Neural cell (in vitro differentiated cells): ENCODE measurements around the gene F12.

Experiments
- EP300 ChIP-seq: fragments of 450-650 bp; conservative IDR thresholded peaks from 2 replicates; pipeline ENCODE4 v1.6.1; 2014; ENCODE audit warnings: antibody characterized with exemption, mild to moderate bottlenecking, moderate library complexity; ENCODE audit not compliant: poor library complexity, severe bottlenecking
- EZH2 ChIP-seq: fragments of 200-600, 300-800 bp; shearing (Covaris generic), sonication (generic); IDR thresholded peaks from 2 replicates; pipeline ENCODE4 v1.6.1; 2014; ENCODE audit warnings: antibody characterized with exemption, low read length, borderline replicate concordance, mild to moderate bottlenecking; ENCODE audit not compliant: insufficient read depth, poor library complexity, severe bottlenecking
- MXI1 ChIP-seq: fragments of 450-650 bp; conservative IDR thresholded peaks from 2 replicates; pipeline ENCODE4 v1.6.1; 2014; ENCODE audit warnings: antibody characterized with exemption, mild to moderate bottlenecking; ENCODE audit not compliant: poor library complexity, severe bottlenecking
- POLR2AphosphoS5 ChIP-seq: IDR thresholded peaks from 2 replicates; pipeline ENCODE4 v1.6.1; 2012
- RAD21 ChIP-seq: fragments of 450-650 bp; conservative IDR thresholded peaks from 2 replicates; pipeline ENCODE4 v1.6.1; 2014; ENCODE audit warnings: antibody characterized with exemption, mild to moderate bottlenecking, moderate library complexity
- SMC3 ChIP-seq: fragments of 450-650 bp; conservative IDR thresholded peaks from 2 replicates; pipeline ENCODE4 v1.6.1; 2014; ENCODE audit warnings: antibody characterized with exemption, mild to moderate bottlenecking, moderate library complexity; ENCODE audit not compliant: poor library complexity
- TAF1 ChIP-seq: IDR thresholded peaks from 2 replicates; pipeline ENCODE4 v1.6.1; 2012; ENCODE audit warnings: low read depth
- TF ChIP-seq, protein P1 (sequence below): fragments of 450-650 bp; IDR thresholded peaks from 2 replicates; pipeline ENCODE4 v1.5.1; 2014; ENCODE audit warnings: antibody characterized with exemption, mild to moderate bottlenecking, moderate library complexity; ENCODE audit not compliant: poor library complexity, severe bottlenecking
- TF ChIP-seq, protein P2 (sequence below): IDR thresholded peaks from 2 replicates; pipeline ENCODE4 v1.6.1; 2012; ENCODE audit warnings: borderline replicate concordance

DNA sequence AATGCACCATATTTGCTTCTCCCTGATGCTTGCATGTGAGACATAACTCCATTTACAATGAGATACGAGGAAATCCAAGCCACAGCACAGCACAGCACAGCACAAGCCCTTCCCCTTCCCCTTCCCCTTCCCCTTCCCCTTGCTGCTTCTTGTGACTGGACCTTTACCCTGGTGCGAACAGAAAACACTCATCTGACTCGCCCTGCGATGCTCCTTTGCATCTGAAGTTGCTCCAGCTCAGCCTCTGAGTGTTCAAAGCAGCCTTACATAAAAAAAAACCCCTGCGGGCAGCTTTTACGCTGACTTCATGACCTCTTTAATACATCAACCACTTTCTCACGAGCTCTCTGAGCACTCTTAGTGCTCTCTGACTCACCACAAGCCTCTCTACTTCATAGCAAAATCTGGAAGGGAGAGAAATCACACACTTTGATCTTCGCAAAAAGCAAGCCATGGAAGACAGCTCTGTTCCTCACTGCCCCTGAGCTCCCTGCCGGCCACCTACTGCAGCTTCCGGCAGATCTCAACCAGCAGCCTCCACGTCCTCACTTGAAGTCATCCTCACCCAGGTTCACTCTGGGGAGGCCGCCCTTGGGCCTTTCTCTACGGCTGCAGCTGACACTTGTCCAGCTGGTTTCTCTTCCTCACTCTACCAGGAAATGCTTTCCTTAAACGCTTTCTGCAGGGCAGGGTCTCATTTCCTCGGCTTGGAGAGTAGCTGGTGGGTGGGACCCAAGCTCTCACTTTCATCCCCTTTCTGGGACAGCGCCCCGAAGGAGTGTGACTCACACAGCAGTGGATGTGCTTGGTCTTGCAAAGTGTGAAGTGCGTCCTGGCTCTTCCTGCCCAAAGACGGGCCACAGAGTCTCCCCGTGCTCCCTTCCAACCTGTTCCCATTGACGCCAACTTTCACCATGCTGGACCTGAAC lies 19.9 kb downstream of the F12 start:
- TF ChIP-seq TAF1 = no peak
- TF ChIP-seq, protein P1, sequence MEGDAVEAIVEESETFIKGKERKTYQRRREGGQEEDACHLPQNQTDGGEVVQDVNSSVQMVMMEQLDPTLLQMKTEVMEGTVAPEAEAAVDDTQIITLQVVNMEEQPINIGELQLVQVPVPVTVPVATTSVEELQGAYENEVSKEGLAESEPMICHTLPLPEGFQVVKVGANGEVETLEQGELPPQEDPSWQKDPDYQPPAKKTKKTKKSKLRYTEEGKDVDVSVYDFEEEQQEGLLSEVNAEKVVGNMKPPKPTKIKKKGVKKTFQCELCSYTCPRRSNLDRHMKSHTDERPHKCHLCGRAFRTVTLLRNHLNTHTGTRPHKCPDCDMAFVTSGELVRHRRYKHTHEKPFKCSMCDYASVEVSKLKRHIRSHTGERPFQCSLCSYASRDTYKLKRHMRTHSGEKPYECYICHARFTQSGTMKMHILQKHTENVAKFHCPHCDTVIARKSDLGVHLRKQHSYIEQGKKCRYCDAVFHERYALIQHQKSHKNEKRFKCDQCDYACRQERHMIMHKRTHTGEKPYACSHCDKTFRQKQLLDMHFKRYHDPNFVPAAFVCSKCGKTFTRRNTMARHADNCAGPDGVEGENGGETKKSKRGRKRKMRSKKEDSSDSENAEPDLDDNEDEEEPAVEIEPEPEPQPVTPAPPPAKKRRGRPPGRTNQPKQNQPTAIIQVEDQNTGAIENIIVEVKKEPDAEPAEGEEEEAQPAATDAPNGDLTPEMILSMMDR = no peak
- no peak for TF ChIP-seq EP300
- TF ChIP-seq EZH2 = no peak
- TF ChIP-seq POLR2AphosphoS5 = no peak
- no peak for TF ChIP-seq MXI1
- TF ChIP-seq RAD21 = no peak
- TF ChIP-seq, protein P2, sequence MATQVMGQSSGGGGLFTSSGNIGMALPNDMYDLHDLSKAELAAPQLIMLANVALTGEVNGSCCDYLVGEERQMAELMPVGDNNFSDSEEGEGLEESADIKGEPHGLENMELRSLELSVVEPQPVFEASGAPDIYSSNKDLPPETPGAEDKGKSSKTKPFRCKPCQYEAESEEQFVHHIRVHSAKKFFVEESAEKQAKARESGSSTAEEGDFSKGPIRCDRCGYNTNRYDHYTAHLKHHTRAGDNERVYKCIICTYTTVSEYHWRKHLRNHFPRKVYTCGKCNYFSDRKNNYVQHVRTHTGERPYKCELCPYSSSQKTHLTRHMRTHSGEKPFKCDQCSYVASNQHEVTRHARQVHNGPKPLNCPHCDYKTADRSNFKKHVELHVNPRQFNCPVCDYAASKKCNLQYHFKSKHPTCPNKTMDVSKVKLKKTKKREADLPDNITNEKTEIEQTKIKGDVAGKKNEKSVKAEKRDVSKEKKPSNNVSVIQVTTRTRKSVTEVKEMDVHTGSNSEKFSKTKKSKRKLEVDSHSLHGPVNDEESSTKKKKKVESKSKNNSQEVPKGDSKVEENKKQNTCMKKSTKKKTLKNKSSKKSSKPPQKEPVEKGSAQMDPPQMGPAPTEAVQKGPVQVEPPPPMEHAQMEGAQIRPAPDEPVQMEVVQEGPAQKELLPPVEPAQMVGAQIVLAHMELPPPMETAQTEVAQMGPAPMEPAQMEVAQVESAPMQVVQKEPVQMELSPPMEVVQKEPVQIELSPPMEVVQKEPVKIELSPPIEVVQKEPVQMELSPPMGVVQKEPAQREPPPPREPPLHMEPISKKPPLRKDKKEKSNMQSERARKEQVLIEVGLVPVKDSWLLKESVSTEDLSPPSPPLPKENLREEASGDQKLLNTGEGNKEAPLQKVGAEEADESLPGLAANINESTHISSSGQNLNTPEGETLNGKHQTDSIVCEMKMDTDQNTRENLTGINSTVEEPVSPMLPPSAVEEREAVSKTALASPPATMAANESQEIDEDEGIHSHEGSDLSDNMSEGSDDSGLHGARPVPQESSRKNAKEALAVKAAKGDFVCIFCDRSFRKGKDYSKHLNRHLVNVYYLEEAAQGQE = no peak
- TF ChIP-seq SMC3 = no peak
